ENCODE results near the gene CDK5.

- TF ChIP-seq POLR2A (IDR thresholded peaks at IDR 0.05) (no peak), CTCF (IDR thresholded peaks at IDR 0.05 in 4 of 5, conservative IDR thresholded peaks at IDR 0.05 in 1 of 5) (no peak)
Observed at GRCh38 chr7:151089893-151090730, 32.4 kb upstream of the CDK5 start.
